SK-N-DZ (cell line): ENCODE data around the gene GMDS. TPM values are rescaled to one million over a fixed set of nuclear protein-coding genes. Genes with fewer than 3 reads are reported as not detected.

Experiments
- DNase-seq: peaks from one replicate; pipeline ENCODE4 v3.0.0-alpha.2; 2015; ENCODE audit warnings: low spot score
- polyA plus RNA-seq, 2 experiments: library from polyadenylated mRNA; depleted of rRNA; stranded (reverse); fragments of >200 nt; gene quantifications; 2 replicates each; pipeline ENCODE4 v1.2.3, GENCODE V29; 2014

Gene GMDS
- polyA plus RNA-seq (2014; cell fraction: cytosol; rRNA removed): 12.0 and 14.9 TPM in 2 replicates
- 2.5 and 3.8 TPM in 2 replicates for polyA plus RNA-seq (2014; cell fraction: nucleus; rRNA removed)

GRCh38 chr6:2245103-2245876, at the start of gene GMDS:
TSS of gene GMDS (minus strand) at chr6:2245605.
- peak; percentile 84 for DNase-seq

GRCh38 chr6:2285510-2285909, 40.1 kb upstream of the GMDS start:
- no peak for DNase-seq

- DNase-seq: no peak
Measured at GRCh38 chr6:2275892-2276242, 30.5 kb upstream of the GMDS start.

GRCh38 chr6:2274981-2275891, 29.8 kb upstream of the GMDS start:
- DNase-seq: no peak

- no peak for DNase-seq
Measured at GRCh38 chr6:2272696-2273095, 27.3 kb upstream of the GMDS start.

GRCh38 chr6:2270054-2270453, 24.6 kb upstream of the GMDS start:
- no peak for DNase-seq

GRCh38 chr6:2266841-2267240, 21.4 kb upstream of the GMDS start:
- no peak for DNase-seq

GRCh38 chr6:2266031-2266795, 20.8 kb upstream of the GMDS start:
- no peak for DNase-seq

GRCh38 chr6:2264932-2265331, 19.5 kb upstream of the GMDS start:
- no peak for DNase-seq

GRCh38 chr6:2263896-2264295, 18.5 kb upstream of the GMDS start:
- DNase-seq: no peak

GRCh38 chr6:2259574-2259973, 14.2 kb upstream of the GMDS start:
- no peak for DNase-seq

GRCh38 chr6:2259002-2259494, 13.6 kb upstream of the GMDS start:
- DNase-seq: no peak

GRCh38 chr6:2258112-2258511, 12.7 kb upstream of the GMDS start:
- DNase-seq: no peak

- no peak for DNase-seq
Measured at GRCh38 chr6:2257363-2257762, 12.0 kb upstream of the GMDS start.

GRCh38 chr6:2254747-2255146, 9.3 kb upstream of the GMDS start:
- no peak for DNase-seq

GRCh38 chr6:2249126-2249525, 3.7 kb upstream of the GMDS start:
- no peak for DNase-seq

GRCh38 chr6:2247664-2248063, 2.3 kb upstream of the GMDS start:
- no peak for DNase-seq

GRCh38 chr6:2245877-2246863, 765 bp upstream of the GMDS start:
- DNase-seq: peak; percentile 16

GRCh38 chr6:2244261-2245102, 923 bp downstream of the GMDS start:
- peak; percentile 12 for DNase-seq

GRCh38 chr6:2242311-2242710, 3.1 kb downstream of the GMDS start:
- DNase-seq: no peak
